ENCODE results near the gene TFDP2.

- TF ChIP-seq CTCF (IDR thresholded peaks at IDR 0.05) = no peak
- no peak for TF ChIP-seq POLR2A (IDR thresholded peaks at IDR 0.05)
Observed at GRCh38 chr3:141904203-141904602, 245.1 kb downstream of the TFDP2 start.
